GM19025 (cell line): ENCODE measurements around the gene SASH3.

Experiments
- ATAC-seq: cut with Tn5 transposase; IDR thresholded peaks from one replicate; pipeline ENCODE4 v1.9.1; 2021; ENCODE audit warnings: mild to moderate bottlenecking, low read depth, moderate library complexity; ENCODE audit not compliant: unreplicated experiment

The SASH3 gene

GRCh38 chrX:129755779-129756650, 23.7 kb upstream of the SASH3 start:
- no peak for ATAC-seq

- ATAC-seq: peak; percentile 49
Observed at GRCh38 chrX:129759576-129760061, 20.1 kb upstream of the SASH3 start.

- no peak for ATAC-seq
Observed at GRCh38 chrX:129760155-129760554, 19.6 kb upstream of the SASH3 start.

- no peak for ATAC-seq
Observed at GRCh38 chrX:129760981-129761380, 18.8 kb upstream of the SASH3 start.

- no peak for ATAC-seq
Observed at GRCh38 chrX:129761596-129761995, 18.2 kb upstream of the SASH3 start.

- no peak for ATAC-seq
Observed at GRCh38 chrX:129762448-129762847, 17.3 kb upstream of the SASH3 start.

GRCh38 chrX:129763666-129764065, 16.1 kb upstream of the SASH3 start:
- ATAC-seq: no peak

GRCh38 chrX:129768186-129768585, 11.6 kb upstream of the SASH3 start:
- no peak for ATAC-seq

GRCh38 chrX:129768586-129769466, 10.9 kb upstream of the SASH3 start:
- no peak for ATAC-seq

GRCh38 chrX:129769467-129770154, 10.1 kb upstream of the SASH3 start:
- ATAC-seq: peak; percentile 24

GRCh38 chrX:129771266-129771995, 8.3 kb upstream of the SASH3 start:
- ATAC-seq: no peak

- peak; percentile 66 for ATAC-seq
Observed at GRCh38 chrX:129772796-129773431, 6.8 kb upstream of the SASH3 start.

GRCh38 chrX:129773649-129774458, 5.9 kb upstream of the SASH3 start:
- ATAC-seq: no peak

GRCh38 chrX:129777218-129778030, 2.3 kb upstream of the SASH3 start:
- ATAC-seq: peak; percentile 21

GRCh38 chrX:129779086-129779672, 570 bp upstream of the SASH3 start:
- ATAC-seq: no peak

- no peak for ATAC-seq
Observed at GRCh38 chrX:129780441-129781105, 824 bp downstream of the SASH3 start.

GRCh38 chrX:129781134-129781672, 1.5 kb downstream of the SASH3 start:
- peak; percentile 66 for ATAC-seq
